ENCODE measurements around the gene PCK2. TPM values are rescaled to one million over a fixed set of nuclear protein-coding genes. Genes with fewer than 3 reads are reported as not detected.

Gene PCK2
- total and polyA plus RNA-seq, 2 of the 13 experiments (the other 11 are each of a cell fraction or from before 2014, with no cell fraction given): 129 to 272 TPM

DNA sequence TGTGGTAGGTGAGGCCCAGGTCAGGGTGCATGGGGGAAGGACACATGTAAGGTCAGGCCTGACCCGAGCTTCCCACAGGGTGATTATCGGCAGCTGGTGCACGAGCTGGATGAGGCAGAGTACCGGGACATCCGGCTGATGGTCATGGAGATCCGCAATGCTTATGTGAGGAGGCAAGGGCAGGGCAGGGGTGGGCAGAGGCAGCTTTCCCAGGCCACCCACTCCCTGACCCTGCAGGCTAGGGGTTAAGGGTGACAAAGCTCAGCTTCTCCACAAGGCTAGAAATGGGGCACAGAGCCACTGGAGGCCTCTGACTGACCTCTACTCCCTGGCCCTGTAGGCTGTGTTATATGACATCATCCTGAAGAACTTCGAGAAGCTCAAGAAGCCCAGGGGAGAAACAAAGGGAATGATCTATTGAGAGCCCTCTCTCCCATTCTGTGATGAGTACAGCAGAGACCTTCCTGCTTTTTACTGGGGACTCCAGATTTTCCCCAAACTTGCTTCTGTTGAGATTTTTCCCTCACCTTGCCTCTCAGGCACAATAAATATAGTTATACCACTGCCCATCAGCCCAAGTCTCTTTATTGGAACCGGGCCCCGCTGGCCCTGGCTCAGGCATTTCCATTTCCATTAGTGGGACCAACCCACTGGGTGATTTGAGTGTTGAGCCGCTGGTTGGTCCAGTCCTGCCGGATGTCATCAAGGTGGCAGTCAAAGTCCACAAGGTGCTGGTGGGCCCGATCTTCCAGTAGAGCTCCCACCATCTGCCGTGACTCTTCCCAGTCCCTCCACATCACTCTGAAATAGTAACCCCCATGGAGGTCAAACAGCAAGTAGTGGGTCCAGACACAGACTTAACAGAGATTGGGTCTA lies 44.5 kb downstream of the PCK2 start (continued):
- TF ChIP-seq NR2F6 (IDR thresholded peaks at IDR 0.05) (peak; percentile 38; the same call in 1 of the 2 replicates), NR2F6 (CRISPR knock-in tag; IDR thresholded peaks at IDR 0.05) (no peak), ARNTL (CRISPR knock-in tag; IDR thresholded peaks at IDR 0.05) (0 out of 2 replicates have a peak, but pooled peaks have one; percentile 41), HIC2 (CRISPR knock-in tag; IDR thresholded peaks at IDR 0.05; ENCODE audit: low read depth) (no peak), SSRP1 (CRISPR knock-in tag; IDR thresholded peaks at IDR 0.05) (peak; percentile 21; the same call in 1 of the 2 replicates), ZNF577 (CRISPR knock-in tag; IDR thresholded peaks at IDR 0.05; ENCODE audit: borderline replicate concordance, low read depth) (no peak), ATF1 (CRISPR knock-in tag; IDR thresholded peaks at IDR 0.05) (no peak), KDM3A (CRISPR knock-in tag; IDR thresholded peaks at IDR 0.05; ENCODE audit: low read depth) (0 out of 2 replicates have a peak, but pooled peaks have one; percentile 51), FOSL1 (CRISPR knock-in tag; IDR thresholded peaks at IDR 0.05; ENCODE audit: borderline replicate concordance) (no peak), IKZF4 (CRISPR knock-in tag; IDR thresholded peaks at IDR 0.05; ENCODE audit: borderline replicate concordance, low read depth, not compliant biosample characterization) (peak; percentile 79), ZFX (CRISPR knock-in tag; IDR thresholded peaks at IDR 0.05; ENCODE audit: low read depth) (peak; percentile 64; the same call in 1 of the 2 replicates), MEIS2 (CRISPR knock-in tag; IDR thresholded peaks at IDR 0.05) (0 out of 2 replicates have a peak, but pooled peaks have one; percentile 50), NR2F1 (CRISPR knock-in tag; IDR thresholded peaks at IDR 0.05) (peak in 1 of 2 experiments; percentile 44; a peak in 1 of 4 replicates), POLR2G (IDR thresholded peaks at IDR 0.05; ENCODE audit: low read depth, low read length) (peak; percentile 31; the same call in 1 of the 2 replicates)
- TF ChIP-seq, protein P1, sequence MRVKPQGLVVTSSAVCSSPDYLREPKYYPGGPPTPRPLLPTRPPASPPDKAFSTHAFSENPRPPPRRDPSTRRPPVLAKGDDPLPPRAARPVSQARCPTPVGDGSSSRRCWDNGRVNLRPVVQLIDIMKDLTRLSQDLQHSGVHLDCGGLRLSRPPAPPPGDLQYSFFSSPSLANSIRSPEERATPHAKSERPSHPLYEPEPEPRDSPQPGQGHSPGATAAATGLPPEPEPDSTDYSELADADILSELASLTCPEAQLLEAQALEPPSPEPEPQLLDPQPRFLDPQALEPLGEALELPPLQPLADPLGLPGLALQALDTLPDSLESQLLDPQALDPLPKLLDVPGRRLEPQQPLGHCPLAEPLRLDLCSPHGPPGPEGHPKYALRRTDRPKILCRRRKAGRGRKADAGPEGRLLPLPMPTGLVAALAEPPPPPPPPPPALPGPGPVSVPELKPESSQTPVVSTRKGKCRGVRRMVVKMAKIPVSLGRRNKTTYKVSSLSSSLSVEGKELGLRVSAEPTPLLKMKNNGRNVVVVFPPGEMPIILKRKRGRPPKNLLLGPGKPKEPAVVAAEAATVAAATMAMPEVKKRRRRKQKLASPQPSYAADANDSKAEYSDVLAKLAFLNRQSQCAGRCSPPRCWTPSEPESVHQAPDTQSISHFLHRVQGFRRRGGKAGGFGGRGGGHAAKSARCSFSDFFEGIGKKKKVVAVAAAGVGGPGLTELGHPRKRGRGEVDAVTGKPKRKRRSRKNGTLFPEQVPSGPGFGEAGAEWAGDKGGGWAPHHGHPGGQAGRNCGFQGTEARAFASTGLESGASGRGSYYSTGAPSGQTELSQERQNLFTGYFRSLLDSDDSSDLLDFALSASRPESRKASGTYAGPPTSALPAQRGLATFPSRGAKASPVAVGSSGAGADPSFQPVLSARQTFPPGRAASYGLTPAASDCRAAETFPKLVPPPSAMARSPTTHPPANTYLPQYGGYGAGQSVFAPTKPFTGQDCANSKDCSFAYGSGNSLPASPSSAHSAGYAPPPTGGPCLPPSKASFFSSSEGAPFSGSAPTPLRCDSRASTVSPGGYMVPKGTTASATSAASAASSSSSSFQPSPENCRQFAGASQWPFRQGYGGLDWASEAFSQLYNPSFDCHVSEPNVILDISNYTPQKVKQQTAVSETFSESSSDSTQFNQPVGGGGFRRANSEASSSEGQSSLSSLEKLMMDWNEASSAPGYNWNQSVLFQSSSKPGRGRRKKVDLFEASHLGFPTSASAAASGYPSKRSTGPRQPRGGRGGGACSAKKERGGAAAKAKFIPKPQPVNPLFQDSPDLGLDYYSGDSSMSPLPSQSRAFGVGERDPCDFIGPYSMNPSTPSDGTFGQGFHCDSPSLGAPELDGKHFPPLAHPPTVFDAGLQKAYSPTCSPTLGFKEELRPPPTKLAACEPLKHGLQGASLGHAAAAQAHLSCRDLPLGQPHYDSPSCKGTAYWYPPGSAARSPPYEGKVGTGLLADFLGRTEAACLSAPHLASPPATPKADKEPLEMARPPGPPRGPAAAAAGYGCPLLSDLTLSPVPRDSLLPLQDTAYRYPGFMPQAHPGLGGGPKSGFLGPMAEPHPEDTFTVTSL (CRISPR knock-in tag; IDR thresholded peaks at IDR 0.05; ENCODE audit: borderline replicate concordance): no peak
- TF ChIP-seq, protein P2, sequence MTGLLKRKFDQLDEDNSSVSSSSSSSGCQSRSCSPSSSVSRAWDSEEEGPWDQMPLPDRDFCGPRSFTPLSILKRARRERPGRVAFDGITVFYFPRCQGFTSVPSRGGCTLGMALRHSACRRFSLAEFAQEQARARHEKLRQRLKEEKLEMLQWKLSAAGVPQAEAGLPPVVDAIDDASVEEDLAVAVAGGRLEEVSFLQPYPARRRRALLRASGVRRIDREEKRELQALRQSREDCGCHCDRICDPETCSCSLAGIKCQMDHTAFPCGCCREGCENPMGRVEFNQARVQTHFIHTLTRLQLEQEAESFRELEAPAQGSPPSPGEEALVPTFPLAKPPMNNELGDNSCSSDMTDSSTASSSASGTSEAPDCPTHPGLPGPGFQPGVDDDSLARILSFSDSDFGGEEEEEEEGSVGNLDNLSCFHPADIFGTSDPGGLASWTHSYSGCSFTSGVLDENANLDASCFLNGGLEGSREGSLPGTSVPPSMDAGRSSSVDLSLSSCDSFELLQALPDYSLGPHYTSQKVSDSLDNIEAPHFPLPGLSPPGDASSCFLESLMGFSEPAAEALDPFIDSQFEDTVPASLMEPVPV (CRISPR knock-in tag; IDR thresholded peaks at IDR 0.05): 0 out of 2 replicates have a peak, but pooled peaks have one; percentile 8
- TF ChIP-seq, protein P3, sequence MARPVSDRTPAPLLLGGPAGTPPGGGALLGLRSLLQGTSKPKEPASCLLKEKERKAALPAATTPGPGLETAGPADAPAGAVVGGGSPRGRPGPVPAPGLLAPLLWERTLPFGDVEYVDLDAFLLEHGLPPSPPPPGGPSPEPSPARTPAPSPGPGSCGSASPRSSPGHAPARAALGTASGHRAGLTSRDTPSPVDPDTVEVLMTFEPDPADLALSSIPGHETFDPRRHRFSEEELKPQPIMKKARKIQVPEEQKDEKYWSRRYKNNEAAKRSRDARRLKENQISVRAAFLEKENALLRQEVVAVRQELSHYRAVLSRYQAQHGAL (CRISPR knock-in tag; IDR thresholded peaks at IDR 0.05; ENCODE audit: not compliant biosample characterization): no peak
- TF ChIP-seq, protein P4, sequence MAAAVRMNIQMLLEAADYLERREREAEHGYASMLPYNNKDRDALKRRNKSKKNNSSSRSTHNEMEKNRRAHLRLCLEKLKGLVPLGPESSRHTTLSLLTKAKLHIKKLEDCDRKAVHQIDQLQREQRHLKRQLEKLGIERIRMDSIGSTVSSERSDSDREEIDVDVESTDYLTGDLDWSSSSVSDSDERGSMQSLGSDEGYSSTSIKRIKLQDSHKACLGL (CRISPR knock-in tag; IDR thresholded peaks at IDR 0.05): no peak
